Hepatocyte (in vitro differentiated cells): Measurements from ENCODE around the gene SGK2. TPM values are rescaled to one million over a fixed set of nuclear protein-coding genes. Genes with fewer than 3 reads are reported as not detected.

Experiments used
- DNase-seq: peaks from one replicate; pipeline ENCODE4 v3.0.0-alpha.2; 2016; ENCODE audit warnings: low spot score
- H2AFZ ChIP-seq: fragments of 200-600 bp; sonication (generic); 2 replicates; pipeline ENCODE4 v1.6.0; 2016; ENCODE audit warnings: antibody characterized with exemption, mild to moderate bottlenecking
- H3K27ac ChIP-seq: fragments of 200-600 bp; sonication (generic); 2 replicates; pipeline ENCODE4 v1.5.1; 2016; ENCODE audit warnings: mild to moderate bottlenecking
- H3K27me3 ChIP-seq: fragments of 200-600 bp; sonication (generic); 2 replicates; pipeline ENCODE4 v1.6.1; 2016
- H3K36me3 ChIP-seq: fragments of 200-600 bp; sonication (generic); replicated peaks from 2 replicates; pipeline ENCODE4 v1.5.1; 2016; ENCODE audit warnings: low read depth; ENCODE audit not compliant: insufficient read depth
- H3K4me1 ChIP-seq: fragments of 200-600 bp; sonication (generic); 2 replicates; pipeline ENCODE4 v1.5.1; 2016; ENCODE audit warnings: mild to moderate bottlenecking, moderate library complexity; ENCODE audit not compliant: insufficient read depth
- H3K4me2 ChIP-seq: fragments of 200-600 bp; sonication (generic); 2 replicates; pipeline ENCODE4 v1.6.0; 2016
- H3K4me3 ChIP-seq: fragments of 200-600 bp; sonication (generic); 2 replicates; pipeline ENCODE4 v1.5.1; 2016; ENCODE audit warnings: mild to moderate bottlenecking
- H3K79me2 ChIP-seq: fragments of 200-600 bp; sonication (generic); 2 replicates; pipeline ENCODE4 v1.6.0; 2017; ENCODE audit warnings: mild to moderate bottlenecking
- H3K9me2 ChIP-seq: fragments of 200-600 bp; sonication (generic); replicated peaks from 2 replicates; pipeline ENCODE4 v1.6.0; 2017; ENCODE audit warnings: mild to moderate bottlenecking; ENCODE audit not compliant: insufficient read depth
- H3K9me3 ChIP-seq: fragments of 200-600 bp; sonication (generic); 2 replicates; pipeline ENCODE4 v1.5.1; 2016; ENCODE audit warnings: low read depth, mild to moderate bottlenecking
- H4K20me1 ChIP-seq: fragments of 200-600 bp; sonication (generic); 2 replicates; pipeline ENCODE4 v1.6.0; 2016; ENCODE audit warnings: mild to moderate bottlenecking; ENCODE audit not compliant: insufficient read depth, poor library complexity, severe bottlenecking
- CTCF ChIP-seq: fragments of 200-600 bp; sonication (generic); IDR thresholded peaks from 2 replicates; pipeline ENCODE4 v1.5.1; 2016; ENCODE audit warnings: antibody characterized with exemption, mild to moderate bottlenecking; ENCODE audit not compliant: poor library complexity
- EZH2 ChIP-seq: fragments of 200-600 bp; sonication (generic); IDR thresholded peaks from 2 replicates; pipeline ENCODE4 v1.6.1; 2016; ENCODE audit warnings: antibody characterized with exemption, mild to moderate bottlenecking, borderline replicate concordance
- EZH2phosphoT487 ChIP-seq: fragments of 200-600 bp; sonication (generic); IDR thresholded peaks from one replicate; pipeline ENCODE4 v1.6.1; 2018; ENCODE audit warnings: antibody characterized with exemption, mild to moderate bottlenecking, low read depth, moderate library complexity; ENCODE audit not compliant: unreplicated experiment, severe bottlenecking
- WGBS: methylation state at CpG from one replicate; pipeline ENCODE4 v1.1.6; 2016; ENCODE audit warnings: low lambda C conversion rate; ENCODE audit errors: missing lambda C conversion rate; 5-methylcytosine and 5-hydroxymethylcytosine counted together
- polyA plus RNA-seq: library from polyadenylated mRNA; unstranded; fragments of >200 nt; fragmentation: Nextera tagmentation; extraction: Ambion mirVana; gene quantifications from 2 replicates; pipeline ENCODE4 v1.2.1, GENCODE V29; 2016
- total RNA-seq: library from RNA; depleted of rRNA; stranded (reverse); fragments of >200 nt; gene quantifications from 2 replicates; pipeline ENCODE4 v1.2.3, GENCODE V29; 2014

SGK2 gene
- total and polyA plus RNA-seq, 2 experiments from 2014 or later: 12.5 to 21.2 TPM

GRCh38 chr20:43539975-43540672 lies 18.7 kb upstream of the SGK2 start:
- Histone ChIP-seq H3K4me1 (no peaks in the 10 kb centered on the region), H2AFZ (no peak overlapping the region), H4K20me1 (no peaks in the 10 kb centered on the region), H3K4me3 (no peak overlapping the region), H3K9me3 (no peaks in the 10 kb centered on the region), H3K27me3 (no peaks in the 10 kb centered on the region), H3K27ac (no peak overlapping the region), H3K36me3 (no peaks in the 10 kb centered on the region), H3K4me2 (no peak overlapping the region), H3K79me2 (no peaks in the 10 kb centered on the region), H3K9me2 (no peaks in the 10 kb centered on the region)
- TF ChIP-seq EZH2phosphoT487 (no peak), EZH2 (no peak), CTCF (no peak)
- WGBS: 94% methylated on average over 17 of the region's 17 CpGs
- DNase-seq: no peak

- H3K27ac ChIP-seq: no peak overlapping the region
- no peaks in the 10 kb centered on the region for H4K20me1 ChIP-seq
- H3K4me2 ChIP-seq: no peak overlapping the region
- WGBS: 94% methylated on average over 7 of the region's 7 CpGs
- no peak for DNase-seq
- no peak overlapping the region for H2AFZ ChIP-seq
- no peaks in the 10 kb centered on the region for H3K9me2 ChIP-seq
- H3K4me1 ChIP-seq: no peaks in the 10 kb centered on the region
- no peaks in the 10 kb centered on the region for H3K79me2 ChIP-seq
- H3K27me3 ChIP-seq: no peaks in the 10 kb centered on the region
- no peak overlapping the region for H3K4me3 ChIP-seq
- H3K36me3 ChIP-seq: no peaks in the 10 kb centered on the region
- TF ChIP-seq CTCF (no peak), EZH2 (no peak), EZH2phosphoT487 (no peak)
- H3K9me3 ChIP-seq: no peaks in the 10 kb centered on the region
Observed at GRCh38 chr20:43540673-43541060, 18.2 kb upstream of the SGK2 start.

- H3K4me1 ChIP-seq: no peaks in the 10 kb centered on the region
- no peaks in the 10 kb centered on the region for H4K20me1 ChIP-seq
- H3K9me2 ChIP-seq: no peaks in the 10 kb centered on the region
- no peaks in the 10 kb centered on the region for H3K27me3 ChIP-seq
- WGBS: 41% methylated on average over 2 of the region's 2 CpGs
- H3K27ac ChIP-seq: peak overlapping the region; percentile 33
- H3K36me3 ChIP-seq: no peaks in the 10 kb centered on the region
- TF ChIP-seq EZH2 (no peak), EZH2phosphoT487 (no peak), CTCF (no peak)
- DNase-seq: no peak
- no peak overlapping the region for H2AFZ ChIP-seq
- no peak overlapping the region for H3K4me2 ChIP-seq
- H3K79me2 ChIP-seq: no peaks in the 10 kb centered on the region
- no peak overlapping the region for H3K4me3 ChIP-seq
- H3K9me3 ChIP-seq: no peaks in the 10 kb centered on the region
Observed at GRCh38 chr20:43541214-43541613, 17.6 kb upstream of the SGK2 start.
